Embryonic facial prominence (tissue), 1 donor: ENCODE results near the gene PRSS8.
"Not testable (repeated sequence)": the region's sequence is repeated elsewhere in the genome, so short reads cannot be mapped to it uniquely, and the experiment has no call there.

Experiments used
- DNase-seq: peaks from one replicate; pipeline ENCODE4 v3.0.0-alpha.2; 2016; ENCODE audit errors: extremely low spot score

The PRSS8 gene

GRCh38 chr16:31105677-31106213 is 29.8 kb downstream of the PRSS8 start:
- no peak for DNase-seq

- not testable (repeated sequence) for DNase-seq
These were observed 34.5 kb downstream of the PRSS8 start for GRCh38 chr16:31100876-31101641.

DNA sequence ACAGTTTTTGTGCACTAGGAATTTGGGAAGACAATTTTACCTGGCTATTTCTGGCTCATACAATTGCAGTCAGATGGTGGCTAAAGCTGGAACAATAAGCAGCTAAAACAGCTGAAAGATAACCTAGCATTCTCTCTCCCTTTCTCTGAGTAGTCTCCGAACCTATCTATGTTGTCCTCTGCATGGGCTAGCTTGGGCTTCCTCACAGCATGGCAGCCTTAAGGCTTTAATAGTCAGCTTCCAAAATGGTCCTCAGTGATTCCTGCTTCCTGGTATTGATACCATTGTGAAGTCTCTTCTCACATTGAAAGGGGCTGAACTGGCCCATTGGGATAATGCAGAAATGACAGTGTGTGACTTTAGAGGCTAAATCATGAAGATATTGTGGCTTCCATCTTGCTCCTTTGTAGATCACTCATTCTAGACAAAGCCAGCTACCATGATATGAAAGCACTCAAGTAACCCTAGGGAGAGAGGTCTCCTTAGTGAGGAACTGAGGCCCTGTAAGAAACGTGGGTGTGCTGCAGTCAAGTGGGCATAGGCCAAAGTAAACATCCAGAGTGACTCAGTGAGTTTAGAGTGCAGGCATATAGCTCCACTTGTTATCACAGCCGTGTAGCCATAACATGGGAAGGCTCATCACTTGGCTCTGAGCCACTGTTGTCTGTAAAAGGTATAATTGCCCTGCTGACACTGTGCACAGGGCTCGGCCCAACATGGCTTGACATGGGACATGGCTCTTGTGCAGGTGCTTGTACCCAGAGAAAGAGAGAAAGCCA is 35.5 kb downstream of the PRSS8 start:
- no peak for DNase-seq

DNA sequence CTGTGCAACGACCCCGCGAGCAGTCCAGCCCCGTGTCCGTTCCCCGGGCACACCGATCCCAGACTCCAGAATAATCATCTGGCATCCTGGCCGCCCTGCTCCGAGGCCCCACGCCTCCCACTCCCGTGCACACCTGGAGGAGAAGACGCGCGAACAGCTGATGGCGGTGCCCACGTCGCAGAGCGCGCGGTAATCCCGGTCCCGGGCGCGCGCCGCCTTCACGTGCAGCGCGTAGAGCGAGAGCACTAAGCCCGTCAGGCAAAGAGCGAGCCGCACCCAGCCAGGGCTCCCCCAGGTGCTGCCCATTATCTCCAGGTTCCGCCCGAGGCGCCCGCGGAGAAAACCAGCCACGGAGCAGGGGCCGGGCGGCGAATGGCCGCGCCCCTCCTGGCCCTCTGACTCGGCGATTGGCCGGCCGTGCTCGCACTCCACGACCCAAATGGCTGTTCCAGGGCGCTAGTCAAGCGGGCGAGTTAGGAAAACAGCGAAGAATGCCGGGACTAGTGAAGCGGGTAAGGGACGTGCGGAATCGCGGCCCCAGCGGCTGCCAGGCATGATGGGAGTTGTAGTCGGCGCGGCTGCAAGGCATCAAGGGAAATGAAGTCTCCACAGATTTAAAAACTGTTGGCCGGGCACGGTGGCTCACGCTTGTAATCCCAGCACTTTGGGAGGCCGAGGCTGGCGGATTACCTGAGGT is 41.0 kb downstream of the PRSS8 start, which contains the start of gene VKORC1:
VKORC1 (minus strand) TSS at position 374 of the 697 bp plus-strand sequence; CDS start at position 306, 68 bp downstream.
- peak; percentile 83 for DNase-seq

DNA sequence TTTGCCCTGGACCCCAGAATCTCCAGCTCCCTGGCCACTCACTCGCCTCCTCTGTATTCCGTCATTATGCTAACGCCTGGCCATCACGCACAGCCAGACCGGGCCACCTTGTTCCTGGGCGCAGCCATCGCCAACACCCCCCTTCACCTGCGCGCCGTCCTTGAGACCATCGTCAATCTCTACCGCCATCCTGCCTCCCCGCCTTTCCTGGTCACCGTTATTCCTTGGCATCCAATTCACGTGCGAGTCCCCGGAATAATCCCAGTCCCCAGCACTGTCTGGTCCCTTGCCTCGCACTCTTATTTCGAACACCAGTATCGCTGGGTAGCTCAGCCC is 41.5 kb downstream of the PRSS8 start:
- DNase-seq = no peak

GRCh38 chr16:31093132-31093703 is 42.3 kb downstream of the PRSS8 start:
- DNase-seq = no peak

DNA sequence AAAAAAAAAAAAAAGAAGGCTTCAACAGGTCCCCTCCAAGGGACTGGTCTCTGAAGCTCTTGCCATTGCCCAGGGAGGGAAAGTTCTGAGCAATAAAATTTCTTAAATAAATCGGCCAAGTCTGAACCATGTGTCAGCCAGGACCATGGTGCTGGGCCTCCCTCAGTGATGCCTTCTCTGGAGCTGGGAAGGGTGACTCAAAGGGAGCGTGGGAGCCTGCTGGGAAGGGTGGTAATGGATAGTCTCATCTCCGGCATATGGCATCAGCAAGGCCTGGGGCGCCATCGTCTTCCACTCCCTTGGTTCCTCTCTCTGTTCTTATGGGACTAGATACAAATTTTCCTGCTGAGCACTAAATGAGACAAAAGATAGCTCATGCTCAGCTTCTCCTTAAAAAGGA is 43.2 kb downstream of the PRSS8 start:
- DNase-seq = no peak

GRCh38 chr16:31090540-31090939 is 45.0 kb downstream of the PRSS8 start:
- DNase-seq = no peak

- no peak for DNase-seq
These were observed 46.3 kb downstream of the PRSS8 start for GRCh38 chr16:31089199-31089598.

DNA sequence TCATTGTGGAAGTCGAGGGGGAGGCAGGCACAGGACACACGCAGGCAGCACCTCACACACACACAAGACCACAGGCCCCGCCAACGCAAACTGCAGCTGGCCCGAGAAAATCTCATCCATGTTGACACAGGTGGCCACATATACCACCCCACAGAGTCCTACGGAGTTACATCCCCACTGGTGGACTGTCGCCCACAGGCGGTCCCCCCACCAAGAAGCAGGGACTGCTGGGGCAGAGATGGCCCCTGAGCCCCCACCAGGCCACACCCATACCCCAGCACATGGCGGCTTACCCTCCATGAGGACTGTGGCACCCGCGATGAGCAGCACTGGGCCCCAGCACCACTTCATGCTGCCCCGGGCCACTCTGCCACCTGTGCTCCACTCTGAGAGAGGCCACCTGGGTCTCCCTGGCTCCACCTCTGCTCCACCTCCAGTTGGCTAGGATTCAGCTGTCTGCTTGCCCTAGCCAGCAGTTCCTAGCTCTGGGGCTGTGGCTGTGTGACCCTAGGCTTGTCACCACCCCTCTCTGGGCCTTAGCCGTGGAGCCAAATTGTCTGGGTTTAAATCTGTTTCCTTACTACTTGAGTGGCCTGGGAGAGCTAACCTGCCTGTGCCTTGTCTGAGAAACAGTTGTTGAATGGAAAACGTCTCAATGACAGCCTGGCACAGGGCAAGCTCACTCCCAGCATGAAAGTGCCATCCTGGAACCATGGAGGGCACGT is 46.9 kb downstream of the PRSS8 start, which contains the start of gene PRSS53:
PRSS53 (minus strand) TSS at position 485 of the 725 bp plus-strand sequence; CDS start at position 351, 134 bp downstream.
- no peak for DNase-seq

GRCh38 chr16:31087971-31088370 is 47.6 kb downstream of the PRSS8 start:
- no peak for DNase-seq

- no peak for DNase-seq
These were observed 48.0 kb downstream of the PRSS8 start for GRCh38 chr16:31087481-31087880.

GRCh38 chr16:31086629-31086906 is 49.0 kb downstream of the PRSS8 start:
- no peak for DNase-seq

- no peak for DNase-seq
These were observed 49.5 kb downstream of the PRSS8 start for GRCh38 chr16:31085873-31086628.

DNA sequence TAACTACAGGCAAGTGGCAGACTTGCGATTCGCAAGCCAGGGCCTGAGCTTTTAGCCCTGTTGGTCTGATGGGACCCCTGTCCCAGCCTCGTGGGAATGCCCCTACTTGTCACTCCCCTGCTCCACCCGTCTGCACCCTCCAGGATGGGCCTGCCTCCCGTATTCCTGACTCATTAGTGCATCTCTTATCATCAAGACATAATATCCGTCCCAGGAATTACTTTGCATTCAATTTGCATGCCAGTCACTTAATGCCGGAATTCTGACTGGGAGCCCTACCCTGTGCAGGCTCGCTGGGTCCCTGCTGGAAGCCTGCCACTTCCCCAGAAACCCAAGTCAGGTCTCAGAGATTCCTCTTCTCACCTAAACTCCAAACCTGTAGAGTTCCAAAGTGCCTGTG is 50.1 kb downstream of the PRSS8 start:
- no peak for DNase-seq

GRCh38 chr16:31084584-31085302 is 50.8 kb downstream of the PRSS8 start:
- no peak for DNase-seq

GRCh38 chr16:31083981-31084380 is 51.5 kb downstream of the PRSS8 start:
- DNase-seq = no peak

DNA sequence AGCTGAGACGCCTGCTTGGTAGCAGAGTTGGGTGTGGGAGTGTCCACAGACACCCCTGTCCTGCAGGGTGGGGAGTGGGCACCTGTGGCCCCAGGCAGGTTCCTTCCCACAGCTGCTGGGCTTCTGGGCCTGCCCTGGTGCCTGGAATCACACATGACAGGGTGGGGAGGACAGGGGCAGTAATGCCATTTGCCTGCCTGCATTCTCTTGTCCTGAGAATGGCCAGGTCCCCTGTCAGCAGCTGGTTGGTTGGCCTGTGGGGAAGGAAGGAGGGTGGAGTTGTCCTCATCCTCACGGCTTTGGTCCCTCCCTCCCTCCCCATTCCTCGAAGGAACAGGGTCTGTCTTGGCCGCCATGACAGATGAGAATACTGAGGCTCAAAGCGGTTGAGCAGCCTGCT is 52.0 kb downstream of the PRSS8 start:
- no peak for DNase-seq

DNA sequence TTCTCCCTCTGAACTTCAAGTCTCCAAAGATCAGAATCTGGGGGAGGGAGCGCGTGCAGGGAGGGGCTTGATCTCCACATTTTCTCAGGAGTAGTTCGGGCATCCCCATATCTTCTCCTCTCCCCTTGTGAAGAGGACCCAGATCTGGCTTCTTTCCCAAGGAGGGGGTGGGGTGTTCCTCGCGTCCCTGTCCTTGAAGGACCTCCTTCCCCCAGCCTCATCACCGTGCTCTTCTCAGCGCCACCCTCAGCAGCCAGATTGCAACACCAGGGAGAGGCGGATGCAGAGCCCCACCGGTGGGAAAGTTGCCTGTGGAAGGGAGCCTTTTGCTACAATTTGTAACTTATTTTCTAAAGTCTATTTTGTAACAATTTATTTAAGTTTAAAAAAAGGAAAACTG is 52.4 kb downstream of the PRSS8 start:
- no peak for DNase-seq
